Skeletal muscle cell (primary cell): Measurements from ENCODE around the gene PSTPIP1.

ENCODE experiments used
- DNase-seq: peaks from one replicate; pipeline ENCODE4 v3.0.0-alpha.2; 2010; ENCODE audit warnings: low read depth
- H3K4me3 ChIP-seq: 2 replicates; pipeline ENCODE4 v1.5.1; 2011; ENCODE audit warnings: low read depth, mild to moderate bottlenecking, control low read depth, low read length, moderate library complexity

The PSTPIP1 gene

DNA sequence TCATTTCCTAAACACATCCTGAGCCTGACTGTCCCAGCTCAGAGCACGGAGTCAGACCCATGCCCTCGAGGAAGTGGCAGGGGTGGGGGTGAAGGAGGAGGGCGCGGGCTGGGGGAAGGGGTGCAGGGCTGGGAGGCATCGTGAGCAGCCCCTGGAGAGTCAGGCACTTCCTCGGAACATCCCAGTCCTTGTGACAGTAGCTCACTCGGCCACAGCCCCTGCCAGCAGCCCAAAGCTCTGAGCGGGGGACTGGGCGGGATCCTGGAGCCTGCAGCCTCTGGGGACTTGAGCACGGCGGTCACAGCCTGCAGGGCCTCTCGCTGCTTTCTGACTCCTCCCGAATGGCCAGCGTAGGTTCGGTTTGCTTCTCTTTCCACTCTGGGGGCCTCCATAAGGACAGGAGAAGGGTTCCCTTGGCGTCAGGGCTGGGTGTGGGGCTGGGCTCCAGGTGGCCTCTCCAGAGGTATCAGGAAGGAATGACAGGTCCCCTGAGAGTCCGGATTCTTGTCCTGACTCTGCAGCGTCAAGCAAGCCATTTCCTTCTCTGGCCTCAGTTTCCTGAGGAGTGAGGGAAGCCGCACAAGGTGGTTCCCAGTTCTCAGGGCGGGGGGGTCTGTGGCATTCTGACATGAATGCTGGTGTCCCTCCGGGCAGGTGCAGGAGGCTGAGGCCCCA lies 20.9 kb downstream of the PSTPIP1 start:
- no peak overlapping the region for H3K4me3 ChIP-seq
- DNase-seq = no peak

DNA sequence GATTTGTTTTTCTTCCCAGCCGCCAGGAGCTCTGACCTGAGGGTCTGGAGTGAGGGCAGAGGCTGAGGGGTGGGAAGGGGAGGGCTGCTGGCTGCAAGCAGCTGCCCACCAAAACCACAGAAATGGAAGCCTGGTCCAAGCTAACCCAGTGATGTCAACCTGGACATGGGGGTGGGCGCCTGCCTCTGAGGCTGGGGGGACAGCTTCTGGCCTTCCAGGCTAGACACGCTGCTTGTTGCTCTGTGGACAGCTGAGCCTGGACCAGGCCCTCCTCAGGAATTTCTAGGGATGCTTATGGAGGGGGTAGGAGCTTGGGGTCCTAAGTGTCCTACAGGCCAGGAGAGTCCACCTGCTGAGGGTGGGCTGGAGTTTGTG lies 21.4 kb downstream of the PSTPIP1 start:
- H3K4me3 ChIP-seq = no peak overlapping the region

DNA sequence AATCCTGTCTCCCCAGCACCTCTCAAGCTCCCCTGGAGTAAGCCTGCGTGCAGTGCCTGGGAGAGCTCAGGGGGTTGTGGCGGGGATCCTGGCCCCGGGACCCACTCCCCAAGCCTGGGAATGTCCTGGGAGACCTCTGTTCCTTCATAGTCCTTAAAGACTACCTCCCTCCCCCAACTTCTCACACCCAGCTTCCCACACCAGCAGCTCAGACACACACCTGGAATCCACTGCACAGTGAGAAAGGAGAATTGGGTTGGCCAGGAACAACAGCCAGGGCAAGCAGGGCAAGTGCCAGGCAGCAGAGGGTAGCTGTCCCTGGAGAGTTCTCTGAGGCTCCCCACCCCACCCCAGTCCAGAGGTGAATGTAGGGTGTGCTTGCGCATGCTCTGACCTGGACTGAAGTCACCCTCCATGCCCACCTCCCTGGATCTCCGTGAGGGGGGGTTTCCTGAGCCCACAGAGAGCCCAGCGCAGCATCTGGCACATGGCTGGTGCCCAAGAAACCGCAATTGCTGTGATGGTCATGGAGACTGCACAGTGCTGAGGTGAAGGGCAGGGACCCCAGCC lies 22.2 kb downstream of the PSTPIP1 start:
- H3K4me3 ChIP-seq = no peak overlapping the region
- DNase-seq = no peak

More for the DNA sequence above, 21.4 kb downstream of the PSTPIP1 start:
- DNase-seq = no peak

DNA sequence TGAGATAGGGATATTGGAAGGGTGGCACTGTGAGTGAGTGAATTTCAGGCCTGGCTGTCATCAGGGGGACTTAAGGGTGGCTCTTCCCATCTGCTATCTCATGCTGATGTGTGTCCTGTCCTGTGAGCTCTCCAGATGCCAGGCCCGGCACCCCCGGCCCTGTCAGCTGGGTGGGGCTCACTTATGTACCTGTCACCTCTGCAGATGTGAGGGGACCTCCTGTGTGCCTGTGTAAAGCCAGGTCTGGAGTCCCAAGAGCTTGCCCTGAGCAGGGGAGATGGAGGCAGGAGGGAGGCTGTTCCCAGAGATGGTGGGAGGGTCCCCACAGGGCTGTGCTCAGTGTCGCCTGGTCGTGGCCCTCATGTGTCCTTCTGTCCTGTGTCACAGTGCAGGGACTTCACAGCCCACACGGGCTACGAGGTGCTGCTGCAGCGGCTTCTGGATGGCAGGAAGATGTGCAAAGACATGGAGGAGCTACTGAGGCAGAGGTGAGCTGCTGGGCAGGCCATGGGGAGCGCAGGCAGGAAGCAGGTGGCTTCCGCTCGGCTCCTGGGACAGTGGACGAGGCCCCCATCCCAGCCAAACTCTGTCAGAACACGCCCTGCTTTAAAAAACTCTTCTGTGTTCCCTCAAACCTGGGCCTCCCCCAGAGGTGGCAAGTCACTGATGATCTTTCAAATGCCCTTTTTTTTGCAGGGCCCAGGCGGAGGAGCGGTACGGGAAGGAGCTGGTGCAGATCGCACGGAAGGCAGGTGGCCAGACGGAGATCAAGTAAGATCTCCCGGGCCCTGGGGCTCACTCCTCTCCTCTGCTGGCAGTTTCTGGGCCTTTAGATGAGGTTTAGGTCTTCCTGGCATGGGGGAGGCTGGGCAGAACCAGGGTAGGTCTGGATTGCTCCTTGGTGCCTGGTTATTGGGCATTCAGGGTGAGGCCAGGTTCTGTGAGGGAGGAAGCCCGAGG lies 23.1 kb downstream of the PSTPIP1 start:
- no peak for DNase-seq

DNA sequence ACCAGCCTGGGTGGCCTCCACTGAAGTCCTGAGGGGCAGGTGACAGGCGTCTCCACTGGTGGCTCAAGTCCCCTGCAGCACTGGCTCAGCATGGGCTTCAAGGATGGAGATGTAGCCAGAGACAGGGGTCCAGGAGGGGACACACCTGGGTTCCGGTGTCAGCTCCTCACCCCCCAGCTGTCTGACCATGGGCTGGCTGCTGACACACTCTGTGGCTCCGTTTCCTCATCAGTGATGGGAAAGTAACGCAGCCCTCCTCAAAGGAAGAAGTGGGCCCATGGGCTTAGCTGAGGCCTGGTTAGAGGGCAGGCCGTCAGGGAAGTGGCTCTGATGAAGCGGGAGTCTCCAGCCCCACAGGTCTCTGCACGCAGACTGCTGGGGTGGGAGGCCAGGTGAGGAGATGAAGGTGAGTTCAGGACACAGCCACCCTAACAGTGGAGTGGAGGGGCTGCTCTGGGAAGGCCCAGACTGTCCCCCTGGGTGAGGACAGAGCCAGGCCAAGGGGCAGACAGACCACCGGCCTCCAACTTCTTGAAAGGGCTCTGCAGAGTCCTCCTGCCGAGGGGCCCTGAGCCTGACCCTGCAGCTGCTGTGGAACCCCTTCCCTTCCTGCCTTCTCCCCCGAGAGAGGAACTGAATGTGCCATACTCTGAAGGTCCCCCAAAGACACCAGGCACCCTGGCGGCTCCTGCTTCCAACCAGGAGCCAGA lies 24.0 kb downstream of the PSTPIP1 start:
- no peak overlapping the region for H3K4me3 ChIP-seq
- DNase-seq = no peak

More for the DNA sequence above, 23.1 kb downstream of the PSTPIP1 start:
- H3K4me3 ChIP-seq = no peak overlapping the region

DNA sequence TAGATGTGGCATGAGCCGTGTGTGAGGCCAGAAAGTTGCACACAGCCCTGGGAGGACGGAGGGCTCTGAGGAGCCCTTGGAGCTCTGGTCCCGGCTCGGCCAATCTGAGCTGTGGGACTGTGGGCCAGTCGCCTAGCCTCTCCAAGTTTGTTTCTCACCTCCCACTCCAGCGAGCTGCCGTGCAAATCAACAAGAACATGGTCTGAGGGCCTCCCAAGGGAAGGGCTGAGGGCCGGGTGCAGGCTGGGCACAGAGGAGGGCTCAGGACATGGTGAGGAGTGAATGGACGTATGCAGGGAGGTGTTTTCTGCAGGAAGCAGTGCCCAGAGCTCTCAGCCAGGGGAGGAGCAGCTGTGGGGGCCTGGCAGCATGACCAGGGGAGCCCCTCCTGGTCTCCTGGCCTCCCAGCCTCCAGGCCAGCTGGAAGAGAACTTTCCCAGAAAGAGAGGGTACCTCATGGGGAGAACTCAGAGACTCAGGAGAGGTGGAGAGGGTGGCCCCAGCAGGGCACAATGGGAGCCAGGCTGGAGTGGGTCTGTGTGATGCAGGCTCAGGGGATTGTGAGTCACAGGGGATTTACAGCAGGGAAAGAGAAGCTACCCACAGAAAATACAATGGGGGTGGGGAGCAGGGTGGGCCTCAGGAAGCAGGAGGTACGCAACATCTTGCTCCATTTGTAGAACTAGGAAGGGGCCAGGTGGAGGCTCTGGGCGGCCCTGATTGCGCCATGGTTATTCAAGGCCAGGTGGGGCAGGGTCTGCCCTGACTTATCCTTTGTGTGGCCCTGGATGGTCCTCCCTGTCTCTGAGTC lies 24.8 kb downstream of the PSTPIP1 start:
- no peak for DNase-seq
- no peak overlapping the region for H3K4me3 ChIP-seq

DNA sequence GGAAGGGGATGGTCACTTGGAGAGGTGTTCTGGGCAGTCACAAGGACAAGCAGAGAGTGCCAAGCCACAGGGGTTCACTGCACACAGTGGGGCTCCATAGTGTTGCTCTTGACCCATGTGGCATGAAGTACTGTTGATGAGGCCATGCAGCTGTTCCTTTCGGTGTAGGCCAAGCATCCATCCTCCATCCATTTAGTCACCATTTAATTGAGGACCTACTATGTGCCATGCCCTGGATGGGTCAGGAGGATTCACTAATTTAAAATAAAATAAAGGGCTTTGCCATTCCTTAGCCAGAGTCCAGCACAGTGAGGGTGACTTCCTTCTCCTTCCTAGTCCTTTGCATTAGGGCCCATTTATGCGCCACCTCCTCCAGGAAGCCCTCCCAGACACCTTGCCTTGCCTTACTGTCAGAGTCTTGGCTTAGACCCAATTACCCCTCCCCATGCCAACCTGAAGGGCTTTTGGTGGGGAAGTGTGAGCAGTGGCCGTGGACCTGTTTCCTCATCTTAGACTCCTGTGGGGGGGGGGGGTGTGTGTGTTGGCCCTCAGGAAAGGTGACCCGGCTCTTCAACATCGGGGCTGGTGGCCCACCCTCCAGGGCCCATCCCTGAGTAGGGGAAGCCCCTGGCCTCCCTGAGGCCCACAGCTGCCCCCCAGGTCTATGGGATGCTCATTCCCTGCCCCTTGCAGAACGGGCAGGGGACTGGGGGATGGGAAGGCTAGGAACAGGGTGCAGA lies 25.6 kb downstream of the PSTPIP1 start:
- no peak for DNase-seq

DNA sequence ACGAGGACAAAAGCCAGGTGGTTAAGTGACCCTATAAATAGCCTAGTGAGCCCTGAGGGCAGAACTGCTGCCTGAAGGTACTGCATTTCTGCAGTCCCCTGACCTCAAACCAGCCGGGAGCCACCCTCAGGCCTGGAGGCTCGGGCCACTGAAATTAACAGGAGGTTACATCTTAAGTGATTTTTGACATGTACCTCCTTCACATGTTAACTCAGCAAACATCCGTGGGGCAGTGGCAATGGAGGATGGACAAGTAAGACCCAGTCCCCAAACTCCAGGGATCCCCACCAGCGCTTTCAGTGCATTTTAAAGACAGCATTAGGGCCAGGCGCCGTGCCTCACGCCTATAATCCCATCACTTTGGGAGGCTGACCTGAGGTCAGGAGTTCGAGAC lies 26.2 kb downstream of the PSTPIP1 start:
- H3K4me3 ChIP-seq = no peak overlapping the region
- no peak for DNase-seq

More for the DNA sequence above, 25.6 kb downstream of the PSTPIP1 start:
- no peak overlapping the region for H3K4me3 ChIP-seq

DNA sequence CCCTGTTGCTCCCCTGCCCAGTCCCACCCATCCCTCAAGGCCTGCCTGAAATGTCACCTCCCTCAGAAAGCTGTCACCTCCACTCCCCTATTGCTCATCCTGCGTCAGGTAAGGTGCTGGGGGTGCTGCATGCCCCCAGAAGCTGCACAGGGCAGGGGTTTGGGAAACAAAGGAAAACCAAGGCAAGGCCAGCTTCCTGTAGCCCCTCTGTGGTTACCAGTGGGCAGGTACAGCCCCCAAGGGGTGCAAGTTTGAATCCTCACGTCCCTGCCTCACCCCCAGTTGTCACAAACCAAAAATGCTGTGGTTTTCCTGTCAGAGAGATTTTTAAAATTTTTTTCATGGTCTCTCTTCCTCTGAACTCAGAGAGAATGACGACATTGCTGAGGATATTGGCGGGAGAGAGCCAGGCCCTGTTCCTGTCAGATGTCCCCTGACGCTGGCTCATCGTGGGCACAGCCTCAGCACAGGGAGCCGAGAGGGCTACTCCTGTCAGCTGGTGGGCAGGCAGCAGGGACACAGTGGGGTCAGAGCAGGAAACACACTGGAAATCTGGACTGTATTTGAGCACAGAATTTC lies 27.0 kb downstream of the PSTPIP1 start:
- no peak overlapping the region for H3K4me3 ChIP-seq
- DNase-seq = peak; percentile 11

DNA sequence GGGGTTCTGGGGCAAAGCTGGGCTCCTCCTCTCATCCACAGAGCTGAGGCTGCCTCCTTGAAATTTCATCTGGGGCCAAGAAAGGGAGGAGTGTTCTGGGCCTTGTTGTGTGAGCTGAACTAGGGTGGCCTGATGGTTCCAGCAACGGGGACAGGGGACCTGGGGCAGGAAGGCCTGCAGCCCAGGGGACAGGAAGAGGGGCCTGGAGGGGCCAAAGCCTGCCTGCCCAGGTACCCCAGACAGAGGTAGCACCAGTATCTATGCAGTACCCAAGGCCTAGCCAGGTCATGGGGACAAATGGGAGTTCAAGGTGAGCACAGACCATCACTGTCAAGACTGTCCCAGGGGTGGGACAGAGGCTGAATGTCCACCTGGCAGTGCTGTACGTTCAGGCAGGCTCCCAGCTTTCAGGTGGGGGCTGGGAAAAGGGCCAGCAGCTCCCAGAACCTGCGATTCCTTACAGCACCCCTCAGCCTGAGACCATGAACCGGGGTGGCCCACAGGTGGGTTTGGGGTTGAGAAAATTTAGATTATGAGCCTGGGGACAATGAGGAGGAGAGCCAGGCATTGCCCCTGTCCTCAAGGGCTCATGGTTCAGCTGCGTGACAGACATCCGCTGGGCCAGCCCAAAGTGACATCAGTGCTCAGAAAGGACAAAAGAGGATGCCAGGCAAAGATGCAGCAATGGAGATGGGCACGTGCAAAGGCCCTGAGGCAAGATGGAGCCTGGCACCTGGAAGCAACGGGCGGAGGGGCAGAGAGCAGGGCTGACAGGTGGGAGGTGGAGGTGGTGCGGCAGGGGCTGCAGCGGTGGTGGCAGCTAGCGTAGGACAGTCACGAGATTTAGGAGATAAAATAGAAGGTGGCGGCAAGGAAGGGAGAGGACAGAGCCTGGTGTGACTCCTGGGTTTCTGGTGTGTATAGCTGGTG lies 28.0 kb downstream of the PSTPIP1 start:
- H3K4me3 ChIP-seq = no peak overlapping the region
- DNase-seq = no peak

DNA sequence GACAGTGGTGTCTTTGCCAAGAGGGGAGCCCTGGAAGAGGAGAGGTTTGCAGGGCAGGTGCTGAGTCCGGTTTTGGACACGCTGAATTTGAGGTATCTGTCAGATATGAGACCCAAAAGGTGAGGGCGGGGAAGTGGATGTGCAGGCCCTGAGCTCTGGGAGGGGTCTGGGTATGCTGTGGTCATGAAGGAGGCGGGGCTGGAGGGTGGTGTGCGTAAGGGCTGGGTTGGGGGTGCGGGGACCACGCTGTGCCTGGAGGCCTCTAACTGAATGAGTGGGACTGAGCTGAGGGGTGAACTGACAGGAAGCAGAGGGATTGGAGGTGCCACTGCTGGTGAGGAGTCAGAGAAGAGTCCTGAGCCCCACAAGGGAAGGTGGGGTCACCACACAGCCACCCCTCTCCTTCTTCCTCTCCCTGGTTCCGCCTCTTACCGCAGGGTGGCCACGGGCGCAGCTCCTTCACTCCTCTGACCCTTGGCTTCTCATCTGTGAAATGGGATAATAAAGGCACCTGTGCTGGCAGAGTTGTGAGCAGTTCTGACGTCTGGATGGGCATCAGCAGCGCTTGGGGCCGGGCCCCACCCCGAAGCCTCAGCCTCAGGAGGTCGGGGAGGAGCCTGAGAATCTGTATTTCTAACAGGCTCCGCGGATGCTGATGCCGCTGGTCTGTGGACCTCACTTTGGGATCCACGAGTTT lies 28.8 kb downstream of the PSTPIP1 start:
- no peak for DNase-seq
- H3K4me3 ChIP-seq = no peak overlapping the region

DNA sequence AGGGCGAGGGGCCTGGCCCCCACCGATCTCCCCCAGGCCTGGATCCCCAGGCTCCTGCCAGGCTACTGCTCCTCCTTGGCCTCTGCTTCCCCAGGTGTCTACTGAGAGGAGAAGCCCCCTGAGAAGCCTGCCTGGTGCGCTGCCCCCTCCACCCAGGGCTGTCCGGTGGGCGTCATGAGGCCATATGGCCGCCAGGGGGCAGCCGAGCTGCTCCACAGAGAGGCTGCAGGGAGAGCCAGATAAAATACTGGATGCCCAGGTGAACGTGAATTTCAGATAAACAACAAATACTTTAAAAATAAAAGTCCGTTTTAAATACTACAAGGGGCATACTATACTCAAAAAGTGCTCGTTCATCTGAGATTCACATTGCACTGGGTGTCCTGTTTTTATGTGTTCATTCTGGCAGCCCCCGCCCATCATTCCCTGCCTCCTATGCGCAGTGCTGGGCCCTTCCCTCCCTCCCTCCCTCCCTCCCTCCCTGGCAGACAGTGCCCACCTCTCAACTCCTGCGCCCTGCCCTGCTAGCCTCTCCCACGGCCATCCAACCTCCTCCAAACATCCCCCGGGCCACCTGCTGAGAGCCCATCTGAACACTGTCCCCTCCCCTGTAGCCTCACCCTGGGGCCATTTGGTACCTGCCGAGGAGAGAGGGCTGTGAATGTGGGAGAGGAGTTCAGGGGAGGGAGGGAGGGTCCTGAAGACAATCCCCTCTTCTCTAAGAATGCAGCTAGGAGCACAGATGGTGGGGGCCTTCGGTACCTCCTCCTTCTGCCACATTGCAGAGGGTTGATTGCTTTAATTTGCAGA lies 29.6 kb downstream of the PSTPIP1 start:
- no peak overlapping the region for H3K4me3 ChIP-seq
- no peak for DNase-seq

DNA sequence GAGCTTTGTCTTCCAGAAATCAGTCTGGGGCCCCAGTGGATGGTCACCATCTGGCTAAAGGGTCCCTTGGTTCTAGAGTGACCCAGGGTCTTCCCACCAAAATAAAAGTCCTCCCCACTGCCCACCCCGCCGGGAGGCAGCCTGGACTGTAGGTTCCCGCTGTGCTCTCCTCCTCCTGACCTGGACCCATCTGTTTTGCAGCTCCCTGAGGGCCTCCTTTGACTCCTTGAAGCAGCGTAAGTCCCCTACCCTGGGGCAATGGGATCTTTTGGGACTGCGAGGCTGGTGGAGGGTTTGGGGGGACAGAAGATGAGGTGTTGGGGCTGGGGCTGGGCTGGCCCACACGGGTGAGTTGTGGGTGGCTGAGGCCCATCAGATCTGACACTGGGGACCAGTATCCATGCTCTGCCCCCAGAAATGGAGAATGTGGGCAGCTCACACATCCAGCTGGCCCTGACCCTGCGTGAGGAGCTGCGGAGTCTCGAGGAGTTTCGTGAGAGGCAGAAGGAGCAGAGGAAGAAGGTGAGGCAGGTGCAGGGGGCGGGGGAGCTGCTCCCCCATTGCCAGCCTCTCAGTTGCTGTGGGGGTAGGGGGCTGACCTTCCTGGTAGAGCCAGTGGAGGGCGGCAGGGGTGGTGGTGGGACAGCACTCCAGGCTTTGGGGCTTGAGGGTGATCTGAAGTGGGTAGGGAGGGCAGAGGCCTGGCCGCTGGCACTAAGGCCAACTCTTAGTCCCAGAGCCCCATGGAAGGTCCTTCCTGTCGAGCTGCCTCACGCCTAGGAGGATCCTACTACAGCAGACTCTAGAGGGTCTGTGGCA lies 30.4 kb downstream of the PSTPIP1 start:
- DNase-seq = no peak

DNA sequence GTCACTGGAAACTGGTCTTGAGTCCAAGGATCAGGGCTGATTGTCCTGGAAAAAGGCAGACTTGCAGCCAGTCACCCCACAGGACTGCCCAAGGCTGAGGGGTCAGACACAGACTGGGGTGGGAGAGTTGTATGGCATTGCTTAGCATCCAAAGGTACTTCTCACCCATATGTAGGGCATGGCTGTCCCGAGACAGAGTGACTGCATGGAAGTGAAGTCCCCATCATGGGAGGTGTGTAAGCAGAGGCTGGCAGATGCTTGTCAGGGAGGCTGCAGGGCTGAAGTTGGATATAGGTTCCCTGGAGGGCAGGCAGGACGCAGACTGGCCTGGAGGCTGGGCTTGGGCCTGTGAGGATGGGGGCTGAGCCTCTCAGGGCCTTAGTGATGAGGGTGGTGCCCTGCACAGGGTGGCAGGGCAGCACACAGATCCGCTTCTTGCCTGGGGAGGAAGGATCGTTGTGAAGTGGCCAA lies 31.1 kb downstream of the PSTPIP1 start:
- no peak for DNase-seq

More for the DNA sequence above, 30.4 kb downstream of the PSTPIP1 start:
- no peak overlapping the region for H3K4me3 ChIP-seq

More for the DNA sequence above, 31.1 kb downstream of the PSTPIP1 start:
- no peak overlapping the region for H3K4me3 ChIP-seq
